Sigmoid colon (tissue), 4 donors: ENCODE results near the gene EEF1A1.

Experiments used
- POLR2AphosphoS5 ChIP-seq, 4 donors: sonication (generic); formaldehyde crosslinking; IDR thresholded peaks; one replicate each; pipeline ENCODE4 v1.6.1; 2017; ENCODE audit warnings: antibody characterized with exemption in 4 of 4
- TF ChIP-seq, protein P1 (sequence below), 4 experiments: fragments of 450-650 bp in 3 of 4; fragments of 200-600 bp in 1 of 4; IDR thresholded peaks; one replicate each; pipeline ENCODE4 v1.5.1; 2016 to 2019; ENCODE audit warnings: antibody characterized with exemption in 4 of 4, mild to moderate bottlenecking in 3 of 4, moderate library complexity in 2 of 4

GRCh38 chr6:73509851-73510250 is 11.0 kb downstream of the EEF1A1 start:
- no peak for TF ChIP-seq POLR2AphosphoS5 (IDR thresholded peaks at IDR 0.05)
- TF ChIP-seq, protein P1, sequence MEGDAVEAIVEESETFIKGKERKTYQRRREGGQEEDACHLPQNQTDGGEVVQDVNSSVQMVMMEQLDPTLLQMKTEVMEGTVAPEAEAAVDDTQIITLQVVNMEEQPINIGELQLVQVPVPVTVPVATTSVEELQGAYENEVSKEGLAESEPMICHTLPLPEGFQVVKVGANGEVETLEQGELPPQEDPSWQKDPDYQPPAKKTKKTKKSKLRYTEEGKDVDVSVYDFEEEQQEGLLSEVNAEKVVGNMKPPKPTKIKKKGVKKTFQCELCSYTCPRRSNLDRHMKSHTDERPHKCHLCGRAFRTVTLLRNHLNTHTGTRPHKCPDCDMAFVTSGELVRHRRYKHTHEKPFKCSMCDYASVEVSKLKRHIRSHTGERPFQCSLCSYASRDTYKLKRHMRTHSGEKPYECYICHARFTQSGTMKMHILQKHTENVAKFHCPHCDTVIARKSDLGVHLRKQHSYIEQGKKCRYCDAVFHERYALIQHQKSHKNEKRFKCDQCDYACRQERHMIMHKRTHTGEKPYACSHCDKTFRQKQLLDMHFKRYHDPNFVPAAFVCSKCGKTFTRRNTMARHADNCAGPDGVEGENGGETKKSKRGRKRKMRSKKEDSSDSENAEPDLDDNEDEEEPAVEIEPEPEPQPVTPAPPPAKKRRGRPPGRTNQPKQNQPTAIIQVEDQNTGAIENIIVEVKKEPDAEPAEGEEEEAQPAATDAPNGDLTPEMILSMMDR (IDR thresholded peaks at IDR 0.05): no peak
